ENCODE data around the gene GCN1. TPM values are rescaled to one million over a fixed set of nuclear protein-coding genes. Genes with fewer than 3 reads are reported as not detected.
A peak's percentile ranks its signal among the peaks of the same experiment; 100 is the strongest.
"Not testable (repeated sequence)": the region's sequence is repeated elsewhere in the genome, so short reads cannot be mapped to it uniquely, and the experiment has no call there.

The GCN1 gene
- total RNA-seq, 2 experiments from 2014 or later, result 86.0 to 94.3 TPM

DNA sequence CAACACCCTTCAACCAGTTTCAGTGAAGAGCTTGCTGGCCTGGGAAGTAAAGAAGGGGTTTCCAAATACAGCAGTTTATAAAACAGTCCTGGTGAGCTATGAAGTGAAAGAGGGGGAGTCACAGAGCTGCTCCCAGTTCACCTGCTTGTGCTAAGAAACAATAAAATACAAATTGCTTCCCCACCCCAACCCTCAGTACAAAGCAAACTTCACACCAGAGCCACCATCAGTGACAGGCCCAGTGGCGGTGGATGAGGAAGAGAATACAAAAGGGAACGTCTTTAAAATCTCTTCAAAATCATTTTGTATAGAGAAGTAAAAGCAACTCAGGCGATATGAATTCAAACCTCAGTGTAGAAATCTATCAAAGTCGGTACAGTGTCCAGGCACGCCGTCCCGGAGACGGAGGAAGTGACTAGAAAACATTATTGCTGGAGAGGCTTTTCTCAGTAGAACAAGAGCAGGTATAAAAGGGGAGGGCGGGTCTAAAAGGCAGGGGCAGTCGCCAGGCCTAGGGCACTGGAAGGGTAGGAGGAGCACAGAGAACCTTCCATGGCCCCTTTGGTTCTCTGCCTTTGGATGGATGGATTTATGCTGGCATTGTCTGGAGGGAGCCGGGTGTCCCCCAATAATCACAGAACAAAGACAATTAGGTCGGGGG lies 16.9 kb upstream of the GCN1 start:
- H3K27ac Mint-ChIP-seq, result peak overlapping the region; percentile 58
- H3K4me3 Mint-ChIP-seq, result no peak overlapping the region
- H3K4me1 Mint-ChIP-seq, result no peaks in the 10 kb centered on the region
- H3K36me3 Mint-ChIP-seq (ENCODE audit: low read depth), result peaks cover 60% of the 10 kb centered on the region
- no peaks in the 10 kb centered on the region for H3K27me3 Mint-ChIP-seq
- ChIA-PET CTCF (interaction anchor here (1.6 to 1.7 kb wide), 2 partner anchors 10 to 16 kb away, joined by 4 to 7 read pairs; partner anchors contain the start of gene RPLP0), POLR2A (interaction anchor here (0.9 to 2.6 kb wide), 5 partner anchors 9 to 80 kb away, joined by 3 to 13 read pairs (median 5); partner anchors contain the start of genes RNU4-2 and RPLP0)
- no peaks in the 10 kb centered on the region for H3K9me3 Mint-ChIP-seq
- DNase-seq, result no peak

DNA sequence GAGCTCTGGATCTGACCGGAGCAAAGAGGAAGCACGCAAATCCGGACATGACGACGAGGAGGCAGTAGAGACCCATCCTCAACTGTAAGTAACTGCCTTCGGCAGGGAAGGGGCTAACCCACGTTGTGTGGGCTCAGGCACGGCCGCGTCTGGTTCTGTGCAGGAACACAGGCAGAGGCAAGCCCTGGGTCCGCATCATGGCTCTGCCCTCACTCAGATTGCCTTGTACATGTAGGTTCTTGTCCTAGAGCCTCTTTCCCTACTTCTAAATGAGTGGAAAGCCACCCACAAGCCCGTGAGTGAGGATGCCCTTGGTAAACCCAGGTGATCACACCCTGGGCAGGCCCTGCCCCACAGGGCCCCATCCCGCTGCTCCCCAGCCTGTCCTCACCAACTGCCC lies 15.3 kb upstream of the GCN1 start:
- ChIA-PET CTCF (interaction anchor here (1.6 kb wide), 1 partner anchor 9 kb away, joined by 4 read pairs; the partner anchor contains the start of gene RPLP0), POLR2A (interaction anchor here (0.8 to 2.6 kb wide), 4 partner anchors 9 to 81 kb away, joined by 4 to 13 read pairs (median 6); partner anchors contain the start of genes RNU4-2 and RPLP0)
- no peak overlapping the region for H3K4me3 Mint-ChIP-seq
- H3K27ac Mint-ChIP-seq, result no peak overlapping the region
- no peak for DNase-seq
- H3K4me1 Mint-ChIP-seq, result no peaks in the 10 kb centered on the region
- H3K36me3 Mint-ChIP-seq (ENCODE audit: low read depth), result peaks cover 53% of the 10 kb centered on the region
- H3K9me3 Mint-ChIP-seq, result no peaks in the 10 kb centered on the region
- no peaks in the 10 kb centered on the region for H3K27me3 Mint-ChIP-seq

DNA sequence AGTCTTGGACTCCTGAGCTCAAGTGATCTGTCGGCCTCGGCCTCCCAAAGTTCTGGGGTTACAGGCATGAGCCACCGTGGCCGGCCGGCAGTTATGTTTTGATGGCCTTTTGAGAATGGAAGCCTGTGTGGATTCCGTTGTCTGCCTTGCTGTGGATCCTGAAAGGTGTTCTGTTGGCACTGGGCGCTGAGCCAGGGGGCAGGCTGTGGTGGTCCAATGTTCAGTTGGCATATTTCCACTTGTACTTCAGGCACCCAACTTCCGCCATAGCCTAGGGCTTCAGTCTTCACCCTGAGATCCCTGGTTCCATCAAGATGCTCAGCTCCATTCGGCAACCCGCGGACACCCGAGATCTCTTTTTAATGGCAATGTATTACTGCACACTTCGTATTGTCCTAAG lies 12.7 kb upstream of the GCN1 start:
- H3K9me3 Mint-ChIP-seq, result no peaks in the 10 kb centered on the region
- no peaks in the 10 kb centered on the region for H3K27me3 Mint-ChIP-seq
- H3K27ac Mint-ChIP-seq, result no peak overlapping the region
- peaks cover 8% of the 10 kb centered on the region for H3K4me1 Mint-ChIP-seq
- H3K36me3 Mint-ChIP-seq (ENCODE audit: low read depth), result peaks cover 32% of the 10 kb centered on the region
- no peak for DNase-seq
- no peak overlapping the region for H3K4me3 Mint-ChIP-seq
- ChIA-PET POLR2A (interaction anchor here (0.8 to 14.8 kb wide), 4 partner anchors 9 to 85 kb away, joined by 3 to 349 read pairs (median 8); partner anchors contain the start of genes RNU4-1 and RNU4-2), CTCF (interaction anchor here (2.3 kb wide), 1 partner anchor 59 kb away, joined by 6 read pairs; the partner anchor contains the start of gene PXN)

DNA sequence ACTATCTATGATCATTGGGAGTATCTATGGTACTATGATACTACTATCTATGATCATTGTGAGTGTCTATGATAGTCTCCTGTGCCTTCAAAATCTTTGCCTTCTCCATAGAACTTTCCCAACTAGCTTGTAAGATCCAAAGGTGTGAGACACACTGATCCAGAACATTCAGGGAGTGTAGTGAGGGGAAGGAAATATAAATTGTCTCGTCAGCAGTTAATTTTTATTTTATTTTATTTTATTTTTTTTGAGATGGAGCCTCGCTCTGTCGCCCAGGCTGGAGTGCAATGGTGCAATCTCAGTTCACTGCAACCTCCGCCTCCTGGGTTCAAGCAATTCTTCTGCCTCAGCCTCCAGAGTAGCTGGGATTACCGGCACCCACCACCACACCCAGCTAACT lies 12.3 kb upstream of the GCN1 start:
- not testable (repeated sequence) for H3K4me3 Mint-ChIP-seq, DNase-seq, H3K27ac Mint-ChIP-seq, H3K9me3 Mint-ChIP-seq, H3K27me3 Mint-ChIP-seq
- Mint-ChIP-seq H3K36me3 (ENCODE audit: low read depth) (peaks cover 27% of the 10 kb centered on the region), H3K4me1 (peaks cover 11% of the 10 kb centered on the region)
- CTCF ChIA-PET, result interaction anchor here (2.3 kb wide), 1 partner anchor 59 kb away, joined by 6 read pairs; the partner anchor contains the start of gene PXN
- POLR2A ChIA-PET, result interaction anchor here (0.8 to 14.8 kb wide), 4 partner anchors 10 to 85 kb away, joined by 3 to 349 read pairs (median 8); partner anchors contain the start of genes RNU4-1 and RNU4-2

DNA sequence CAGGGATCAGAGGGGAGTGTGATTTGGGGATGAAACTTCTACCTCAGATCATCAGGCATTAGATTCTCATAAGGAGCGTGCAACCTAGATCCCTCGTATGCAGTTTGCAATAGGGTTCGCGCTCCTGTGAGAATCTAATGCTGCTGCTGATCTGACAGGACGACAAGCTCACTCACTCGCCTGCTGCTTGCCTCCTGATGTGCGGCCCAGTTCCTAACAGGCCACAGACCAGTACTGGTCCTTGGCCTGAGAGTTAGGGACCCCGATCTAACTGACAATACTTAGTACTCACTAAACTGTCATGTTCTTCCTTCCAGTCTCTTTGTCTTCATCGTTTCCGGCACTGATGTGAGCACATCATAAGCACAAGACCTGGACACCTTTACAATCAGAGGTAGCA lies 11.7 kb upstream of the GCN1 start:
- H3K4me3 Mint-ChIP-seq, result no peak overlapping the region

DNA sequence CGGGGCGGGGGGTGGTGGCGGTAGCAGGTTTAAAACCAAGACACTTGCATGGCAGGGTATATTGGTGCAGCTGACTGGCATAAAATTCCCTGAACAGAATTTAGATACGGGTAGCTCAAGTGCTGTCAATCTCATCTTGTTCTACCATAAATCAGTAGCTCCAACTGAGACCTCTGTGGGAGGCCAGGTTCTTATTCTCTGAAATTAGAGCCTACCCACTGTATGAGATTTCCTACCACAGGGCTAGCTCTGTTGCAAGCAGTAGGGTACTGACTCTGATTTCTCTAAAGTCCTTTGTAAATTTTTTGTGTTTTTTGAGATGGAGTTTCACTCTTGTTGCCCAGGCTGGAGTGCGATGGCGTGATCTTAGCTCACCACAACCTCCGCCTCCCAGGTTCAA lies 9.7 kb upstream of the GCN1 start:
- H3K36me3 Mint-ChIP-seq (ENCODE audit: low read depth), result peaks cover 28% of the 10 kb centered on the region
- CTCF ChIA-PET, result interaction anchor here (0.7 to 7.0 kb wide), 4 partner anchors 25 to 235 kb away, joined by 5 to 103 read pairs (median 50); partner anchors contain the start of gene PXN
- POLR2A ChIA-PET, result interaction anchor here (5.4 to 14.8 kb wide), 5 partner anchors 13 to 88 kb away, joined by 90 to 349 read pairs (median 168); partner anchors contain the start of genes GCN1, PXN, RAB35 and RNU4-1

More for the DNA sequence above, 11.7 kb upstream of the GCN1 start:
- Mint-ChIP-seq H3K27ac (no peak overlapping the region), H3K36me3 (ENCODE audit: low read depth) (peaks cover 22% of the 10 kb centered on the region), H3K4me1 (peaks cover 11% of the 10 kb centered on the region), H3K27me3 (no peaks in the 10 kb centered on the region), H3K9me3 (no peaks in the 10 kb centered on the region)
- no peak for DNase-seq
- ChIA-PET CTCF (interaction anchor here (1.0 to 2.3 kb wide), 2 partner anchors 22 to 60 kb away, joined by 3 to 6 read pairs; partner anchors contain the start of gene PXN), POLR2A (interaction anchor here (2.8 to 14.8 kb wide), 2 partner anchors 10 to 86 kb away, joined by 13 to 349 read pairs; partner anchors contain the start of genes RNU4-1 and RNU4-2)

DNA sequence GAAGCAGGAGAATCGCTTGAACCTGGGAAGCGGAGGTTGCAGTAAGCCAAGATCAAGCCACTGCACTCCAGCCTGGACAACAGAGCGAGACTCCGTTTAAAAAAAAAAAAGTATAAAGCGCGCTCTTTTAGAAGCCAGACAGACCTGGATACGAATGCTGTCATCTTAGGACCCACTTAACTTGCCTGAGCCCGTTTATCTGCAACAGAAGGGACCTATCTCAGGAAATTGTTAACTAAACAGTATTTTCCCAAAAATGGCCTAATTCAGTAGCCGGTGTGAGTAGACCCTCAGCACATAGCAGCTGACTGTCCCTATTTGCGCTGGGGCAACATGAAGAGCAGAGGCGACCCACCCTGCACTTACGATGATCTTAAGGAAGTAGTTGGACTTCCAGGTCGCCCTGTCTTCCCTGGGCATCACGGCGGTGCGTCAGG lies 5.9 kb upstream of the GCN1 start:
- Mint-ChIP-seq H3K9me3 (no peaks in the 10 kb centered on the region), H3K4me1 (peaks cover 52% of the 10 kb centered on the region), H3K27ac (peak overlapping the region; percentile 100), H3K36me3 (ENCODE audit: low read depth) (peaks cover 52% of the 10 kb centered on the region), H3K4me3 (peak overlapping the region; percentile 97), H3K27me3 (no peaks in the 10 kb centered on the region)
- DNase-seq, result no peak
- ChIA-PET CTCF (interaction anchor here (1.0 to 7.0 kb wide), 22 partner anchors 9 to 381 kb away, joined by 3 to 103 read pairs (median 6); partner anchors contain the start of genes POP5, PXN, RAB35 and RNU4-1), POLR2A (interaction anchor here (1.0 to 14.8 kb wide), 30 partner anchors 10 to 932 kb away, joined by 3 to 349 read pairs (median 12); partner anchors contain the start of genes BICDL1, GCN1, MLEC and P2RX7)

More for the DNA sequence above, 9.7 kb upstream of the GCN1 start:
- no peak for DNase-seq
- H3K27ac Mint-ChIP-seq, result no peak overlapping the region
- no peaks in the 10 kb centered on the region for H3K9me3 Mint-ChIP-seq
- H3K4me1 Mint-ChIP-seq, result peaks cover 20% of the 10 kb centered on the region
- no peak overlapping the region for H3K4me3 Mint-ChIP-seq
- H3K27me3 Mint-ChIP-seq, result no peaks in the 10 kb centered on the region

DNA sequence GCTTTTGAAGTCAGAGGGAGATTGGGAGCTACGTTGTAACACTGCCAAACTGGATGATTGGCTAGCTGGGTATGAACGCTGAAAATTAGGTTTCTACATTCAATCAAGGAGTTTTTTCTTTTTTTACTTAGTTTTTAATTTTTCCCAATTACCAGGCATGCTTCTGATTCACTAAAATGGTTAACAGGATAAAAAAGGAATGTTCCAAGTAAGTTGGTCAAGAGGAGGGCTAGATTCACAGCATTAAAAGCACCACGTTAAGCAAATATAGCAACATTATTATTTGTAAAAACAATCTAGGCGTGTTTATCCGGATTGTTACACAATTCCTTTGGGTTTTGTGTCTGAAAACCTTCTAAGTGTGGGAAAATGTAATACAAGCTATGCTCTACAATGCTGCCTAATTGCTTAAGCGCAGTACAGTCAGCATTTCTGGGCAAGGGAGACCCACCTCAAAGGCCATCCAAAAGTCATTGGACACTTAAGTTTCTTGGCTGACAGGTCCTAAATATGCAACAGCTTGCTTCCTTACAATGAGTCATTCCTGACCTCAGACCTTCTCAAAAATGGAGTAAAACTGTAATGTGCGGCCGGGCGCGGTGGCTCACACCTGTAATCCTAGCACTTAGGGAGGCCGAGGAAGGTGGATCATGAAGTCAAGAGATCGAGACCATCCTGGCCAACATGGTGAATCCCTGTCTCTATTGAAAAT lies 5.2 kb upstream of the GCN1 start:
- peaks cover 57% of the 10 kb centered on the region for H3K36me3 Mint-ChIP-seq (ENCODE audit: low read depth)
- DNase-seq, result peak; percentile 59
- H3K9me3 Mint-ChIP-seq, result no peaks in the 10 kb centered on the region
- ChIA-PET POLR2A (interaction anchor here (0.8 to 14.8 kb wide), 18 partner anchors 9 to 210 kb away, joined by 3 to 349 read pairs (median 16); partner anchors contain the start of genes BICDL1, GCN1, PXN and RAB35), CTCF (interaction anchor here (0.9 to 7.0 kb wide), 6 partner anchors 53 to 113 kb away, joined by 3 to 103 read pairs (median 12); partner anchors contain the start of genes PXN, RNU4-1 and RNU4-2)
- peak overlapping the region; percentile 100 for H3K27ac Mint-ChIP-seq
- H3K4me3 Mint-ChIP-seq, result peak overlapping the region; percentile 97
- no peaks in the 10 kb centered on the region for H3K27me3 Mint-ChIP-seq
- H3K4me1 Mint-ChIP-seq, result peaks cover 57% of the 10 kb centered on the region

DNA sequence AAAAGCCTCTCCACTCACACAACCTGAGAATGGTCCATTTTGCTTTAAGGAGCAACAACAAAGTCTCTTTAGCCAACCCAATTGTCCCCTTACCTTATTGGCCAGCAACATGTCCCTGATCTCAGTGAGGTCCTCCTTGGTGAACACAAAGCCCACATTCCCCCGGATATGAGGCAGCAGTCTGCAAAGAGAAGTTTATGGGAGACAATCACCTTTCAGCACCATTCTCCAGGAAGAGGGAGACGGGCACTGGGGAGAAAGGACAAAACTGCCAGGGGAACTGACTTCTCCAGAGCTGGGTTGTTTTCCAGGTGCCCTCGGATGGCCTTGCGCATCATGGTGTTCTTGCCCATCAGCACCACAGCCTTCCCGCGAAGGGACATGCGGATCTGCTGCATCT lies 4.5 kb upstream of the GCN1 start:
- no peak for DNase-seq
- no peaks in the 10 kb centered on the region for H3K9me3 Mint-ChIP-seq
- H3K27ac Mint-ChIP-seq, result peak overlapping the region; percentile 100
- ChIA-PET POLR2A (interaction anchor here (0.9 to 14.8 kb wide), 9 partner anchors 8 to 192 kb away, joined by 3 to 349 read pairs (median 90); partner anchors contain the start of genes GCN1, PXN, RAB35 and RNU4-1), CTCF (interaction anchor here (0.9 to 7.0 kb wide), 3 partner anchors 62 to 93 kb away, joined by 3 to 103 read pairs (median 46); partner anchors contain the start of genes PXN, RNU4-1 and RNU4-2)
- H3K36me3 Mint-ChIP-seq (ENCODE audit: low read depth), result peaks cover 57% of the 10 kb centered on the region
- H3K4me3 Mint-ChIP-seq, result peak overlapping the region; percentile 97
- peaks cover 58% of the 10 kb centered on the region for H3K4me1 Mint-ChIP-seq
- H3K27me3 Mint-ChIP-seq, result no peaks in the 10 kb centered on the region

DNA sequence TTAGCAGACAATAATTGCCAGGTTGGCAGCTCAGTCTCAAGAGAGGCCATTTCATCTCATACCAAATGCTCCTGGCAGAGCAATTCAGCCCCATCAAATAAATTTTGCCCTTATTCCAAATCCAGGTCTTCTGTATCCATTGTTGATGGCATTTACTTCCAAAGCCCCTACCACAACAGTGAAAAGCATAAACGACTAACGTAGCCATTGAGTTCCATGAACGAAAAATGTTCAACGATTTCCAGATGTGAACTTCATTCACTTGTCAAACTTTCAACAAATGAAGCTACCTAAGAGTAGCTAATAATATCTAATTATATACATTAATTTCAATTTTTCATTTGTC lies 3.0 kb upstream of the GCN1 start:
- Mint-ChIP-seq H3K4me1 (peaks cover 59% of the 10 kb centered on the region), H3K36me3 (ENCODE audit: low read depth) (peaks cover 57% of the 10 kb centered on the region), H3K27me3 (no peaks in the 10 kb centered on the region), H3K4me3 (no peak overlapping the region), H3K9me3 (no peaks in the 10 kb centered on the region), H3K27ac (peak overlapping the region; percentile 74)
- ChIA-PET POLR2A (interaction anchor here (0.7 to 14.8 kb wide), 10 partner anchors 9 to 332 kb away, joined by 3 to 349 read pairs (median 8); partner anchors contain the start of genes PXN, RAB35, RNU4-1 and RNU4-2), CTCF (interaction anchor here (0.6 to 7.0 kb wide), 5 partner anchors 31 to 1181 kb away, joined by 3 to 103 read pairs (median 5); partner anchors contain the start of gene PXN)
- no peak for DNase-seq

DNA sequence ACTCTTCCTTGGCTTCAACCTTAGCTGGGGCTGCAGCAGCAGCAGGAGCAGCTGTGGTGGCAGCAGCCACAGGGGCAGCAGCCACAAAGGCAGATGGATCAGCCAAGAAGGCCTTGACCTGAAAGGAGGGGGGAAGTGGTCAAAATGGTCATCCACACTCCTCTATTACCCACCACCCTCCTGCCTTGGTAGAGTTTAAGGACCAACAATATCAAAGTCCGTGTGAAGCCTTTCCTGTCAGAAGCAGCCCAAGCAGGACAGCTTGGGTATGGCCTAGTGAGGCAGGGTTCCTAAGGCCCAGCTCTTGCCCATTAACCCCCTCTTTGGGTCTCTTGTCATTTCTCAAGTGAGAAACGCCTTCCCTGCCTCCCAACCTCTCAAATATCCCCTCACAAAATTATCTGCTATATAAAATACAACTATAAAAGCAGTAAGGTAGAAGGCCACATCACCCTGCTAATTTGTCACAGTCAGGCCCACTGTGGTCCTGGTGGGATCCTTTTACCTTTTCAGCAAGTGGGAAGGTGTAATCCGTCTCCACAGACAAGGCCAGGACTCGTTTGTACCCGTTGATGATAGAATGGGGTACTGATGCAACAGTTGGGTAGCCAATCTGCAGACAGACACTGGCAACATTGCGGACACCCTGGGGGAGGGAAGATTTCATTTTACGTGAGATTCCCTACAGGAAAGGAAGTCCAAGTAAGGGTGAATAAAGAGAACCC lies 2.5 kb upstream of the GCN1 start:
- H3K27me3 Mint-ChIP-seq, H3K9me3 Mint-ChIP-seq, DNase-seq: not testable (repeated sequence)
- Mint-ChIP-seq H3K36me3 (ENCODE audit: low read depth) (peaks cover 60% of the 10 kb centered on the region), H3K4me3 (peak overlapping the region; percentile 32), H3K4me1 (peaks cover 57% of the 10 kb centered on the region), H3K27ac (peak overlapping the region; percentile 74)
- POLR2A ChIA-PET, result interaction anchor here (0.7 to 14.8 kb wide), 16 partner anchors 10 to 333 kb away, joined by 3 to 349 read pairs (median 3); partner anchors contain the start of genes BICDL1, PXN, RAB35 and RNU4-1
- CTCF ChIA-PET, result interaction anchor here (0.6 to 7.0 kb wide), 7 partner anchors 31 to 1181 kb away, joined by 3 to 103 read pairs (median 5); partner anchors contain the start of gene PXN
